Parathyroid adenoma (tissue), 2 donors: ENCODE results near the gene AFG1L.

Experiments used
- H2AFZ ChIP-seq: fragments of 300-600 bp; sonication (generic); one replicate; pipeline ENCODE4 v1.7.0; 2017; ENCODE audit warnings: antibody characterized with exemption, mild to moderate bottlenecking
- H3K27ac ChIP-seq: fragments of 300-600 bp; sonication (generic); one replicate; pipeline ENCODE4 v1.7.0; 2017
- H3K27me3 ChIP-seq: fragments of 300-600 bp; sonication (generic); one replicate; pipeline ENCODE4 v1.7.0; 2017; ENCODE audit warnings: low read length; ENCODE audit not compliant: control insufficient read depth, insufficient read depth
- H3K36me3 ChIP-seq: fragments of 300-600 bp; sonication (generic); one replicate; pipeline ENCODE4 v1.7.0; 2017; ENCODE audit warnings: low read length; ENCODE audit not compliant: control insufficient read depth, insufficient read depth
- H3K4me1 ChIP-seq: fragments of 300-600 bp; sonication (generic); one replicate; pipeline ENCODE4 v1.7.0; 2017; ENCODE audit warnings: control low read depth
- H3K4me2 ChIP-seq: fragments of 300-600 bp; sonication (generic); one replicate; pipeline ENCODE4 v1.7.0; 2017; ENCODE audit warnings: low read length
- H3K4me3 ChIP-seq: fragments of 300-600 bp; sonication (generic); one replicate; pipeline ENCODE4 v1.7.0; 2017; ENCODE audit warnings: low read depth, low read length
- H3K79me2 ChIP-seq: fragments of 300-600 bp; sonication (generic); one replicate; pipeline ENCODE4 v1.7.0; 2017; ENCODE audit warnings: control low read depth
- H3K9ac ChIP-seq: fragments of 300-600 bp; sonication (generic); one replicate; pipeline ENCODE4 v1.7.0; 2017; ENCODE audit warnings: mild to moderate bottlenecking
- H3K9me3 ChIP-seq: fragments of 300-600 bp; sonication (generic); one replicate; pipeline ENCODE4 v1.7.0; 2017; ENCODE audit warnings: low read length; ENCODE audit not compliant: control insufficient read depth
- CTCF ChIP-seq: fragments of 300-600 bp; sonication (generic); IDR thresholded peaks from one replicate; pipeline ENCODE4 v1.7.0; 2017; ENCODE audit warnings: antibody characterized with exemption, mild to moderate bottlenecking
- donor health status: primary hyperparathyroidism.

AFG1L gene

GRCh38 chr6:108521616-108522107 is 226.8 kb downstream of the AFG1L start:
- no peak overlapping the region for H3K4me2 ChIP-seq
- no peak overlapping the region for H3K27ac ChIP-seq
- no peaks in the 10 kb centered on the region for H3K9me3 ChIP-seq
- no peak overlapping the region for H3K4me3 ChIP-seq
- no peak for TF ChIP-seq CTCF
- no peaks in the 10 kb centered on the region for H3K36me3 ChIP-seq
- H3K27me3 ChIP-seq, result no peaks in the 10 kb centered on the region
- no peak overlapping the region for H2AFZ ChIP-seq
- no peak overlapping the region for H3K9ac ChIP-seq
- peaks cover 21% of the 10 kb centered on the region for H3K4me1 ChIP-seq
- H3K79me2 ChIP-seq, result no peaks in the 10 kb centered on the region

- Histone ChIP-seq H3K27ac (no peak overlapping the region), H2AFZ (no peak overlapping the region), H3K4me3 (no peak overlapping the region), H3K79me2 (no peaks in the 10 kb centered on the region), H3K9me3 (no peaks in the 10 kb centered on the region), H3K4me2 (no peak overlapping the region), H3K9ac (no peak overlapping the region), H3K36me3 (no peaks in the 10 kb centered on the region), H3K27me3 (no peaks in the 10 kb centered on the region), H3K4me1 (peaks cover 21% of the 10 kb centered on the region)
- TF ChIP-seq CTCF, result no peak
Measured at GRCh38 chr6:108523697-108524096, 228.8 kb downstream of the AFG1L start.

GRCh38 chr6:108524528-108525248 is 229.8 kb downstream of the AFG1L start:
- Histone ChIP-seq H3K9me3 (no peaks in the 10 kb centered on the region), H3K9ac (no peak overlapping the region), H3K4me1 (peaks cover 21% of the 10 kb centered on the region), H3K4me3 (no peak overlapping the region), H2AFZ (peak overlapping the region; percentile 13), H3K79me2 (no peaks in the 10 kb centered on the region), H3K36me3 (no peaks in the 10 kb centered on the region), H3K27ac (no peak overlapping the region), H3K27me3 (no peaks in the 10 kb centered on the region), H3K4me2 (peak overlapping the region; percentile 31)
- no peak for TF ChIP-seq CTCF

GRCh38 chr6:108526739-108527174 is 231.9 kb downstream of the AFG1L start:
- Histone ChIP-seq H3K4me2 (peak overlapping the region; percentile 8), H3K9me3 (no peaks in the 10 kb centered on the region), H3K36me3 (no peaks in the 10 kb centered on the region), H3K27ac (no peak overlapping the region), H3K4me3 (no peak overlapping the region), H3K27me3 (no peaks in the 10 kb centered on the region), H3K79me2 (no peaks in the 10 kb centered on the region), H3K4me1 (peaks cover 21% of the 10 kb centered on the region), H3K9ac (no peak overlapping the region), H2AFZ (no peak overlapping the region)
- TF ChIP-seq CTCF, result peak; percentile 88

GRCh38 chr6:108528878-108529277 is 234.0 kb downstream of the AFG1L start:
- Histone ChIP-seq H3K4me2 (no peak overlapping the region), H3K9me3 (no peaks in the 10 kb centered on the region), H3K4me1 (peaks cover 18% of the 10 kb centered on the region), H3K36me3 (no peaks in the 10 kb centered on the region), H2AFZ (no peak overlapping the region), H3K27me3 (no peaks in the 10 kb centered on the region), H3K4me3 (no peak overlapping the region), H3K27ac (no peak overlapping the region), H3K9ac (no peak overlapping the region), H3K79me2 (no peaks in the 10 kb centered on the region)
- TF ChIP-seq CTCF, result no peak
